ENCODE data around the gene SEMA4G. TPM values are rescaled to one million over a fixed set of nuclear protein-coding genes. Genes with fewer than 3 reads are reported as not detected.
"Not testable (repeated sequence)": the region's sequence is repeated elsewhere in the genome, so short reads cannot be mapped to it uniquely, and the experiment has no call there.

SEMA4G gene
- polyA plus RNA-seq, 4 donors = 32.9 to 60.4 (median 50.1) TPM

GRCh38 chr10:100970076-100970913 lies 991 bp downstream of the SEMA4G start:
- DNase-seq (ENCODE audit: low read depth in 4 of 4, low spot score in 2 of 4) = no peak

GRCh38 chr10:100970914-100971811 lies 1.9 kb downstream of the SEMA4G start:
- no peak for DNase-seq (ENCODE audit: low read depth in 4 of 4, low spot score in 2 of 4)

GRCh38 chr10:100972115-100972903 lies 3.0 kb downstream of the SEMA4G start:
- DNase-seq (ENCODE audit: low read depth in 4 of 4, low spot score in 2 of 4) = no peak

- no peak for DNase-seq (ENCODE audit: low read depth in 4 of 4, low spot score in 2 of 4)
These were observed 3.7 kb downstream of the SEMA4G start for GRCh38 chr10:100972904-100973535.

GRCh38 chr10:100975397-100975796 lies 6.1 kb downstream of the SEMA4G start:
- DNase-seq (ENCODE audit: low read depth in 4 of 4, low spot score in 2 of 4) = not testable (repeated sequence)

GRCh38 chr10:100976906-100977305 lies 7.6 kb downstream of the SEMA4G start:
- no peak for DNase-seq (ENCODE audit: low read depth in 4 of 4, low spot score in 2 of 4)

GRCh38 chr10:100977436-100977835 lies 8.1 kb downstream of the SEMA4G start:
- no peak for DNase-seq (ENCODE audit: low read depth in 4 of 4, low spot score in 2 of 4)

GRCh38 chr10:100978121-100978900 lies 9.0 kb downstream of the SEMA4G start:
- no peak for DNase-seq (ENCODE audit: low read depth in 4 of 4, low spot score in 2 of 4)

- no peak for DNase-seq (ENCODE audit: low read depth in 4 of 4, low spot score in 2 of 4)
These were observed 9.5 kb downstream of the SEMA4G start for GRCh38 chr10:100978901-100979195.

- no peak for DNase-seq (ENCODE audit: low read depth in 4 of 4, low spot score in 2 of 4)
These were observed 10.5 kb downstream of the SEMA4G start for GRCh38 chr10:100979791-100980272.

- no peak for DNase-seq (ENCODE audit: low read depth in 4 of 4, low spot score in 2 of 4)
These were observed 11.0 kb downstream of the SEMA4G start for GRCh38 chr10:100980311-100980710.

GRCh38 chr10:100980711-100981110 lies 11.4 kb downstream of the SEMA4G start:
- DNase-seq (ENCODE audit: low read depth in 4 of 4, low spot score in 2 of 4) = no peak

- DNase-seq (ENCODE audit: low read depth in 4 of 4, low spot score in 2 of 4) = no peak
These were observed 12.0 kb downstream of the SEMA4G start for GRCh38 chr10:100981178-100981772.

GRCh38 chr10:100982916-100983830 lies 13.9 kb downstream of the SEMA4G start:
- DNase-seq (ENCODE audit: low read depth in 4 of 4, low spot score in 2 of 4) = no peak

GRCh38 chr10:100983868-100984671 lies 14.8 kb downstream of the SEMA4G start:
- no peak for DNase-seq (ENCODE audit: low read depth in 4 of 4, low spot score in 2 of 4)

GRCh38 chr10:100984672-100985177 lies 15.4 kb downstream of the SEMA4G start:
- DNase-seq (ENCODE audit: low read depth in 4 of 4, low spot score in 2 of 4) = no peak

GRCh38 chr10:100985336-100985735 lies 16.0 kb downstream of the SEMA4G start:
- DNase-seq (ENCODE audit: low read depth in 4 of 4, low spot score in 2 of 4) = no peak
